IgD-negative memory B cell (primary cell): Measurements from ENCODE around the gene EFEMP2. TPM values are rescaled to one million over a fixed set of nuclear protein-coding genes. Genes with fewer than 3 reads are reported as not detected.
"Not testable (repeated sequence)": the region's sequence is repeated elsewhere in the genome, so short reads cannot be mapped to it uniquely, and the experiment has no call there.

Source experiments
- H3K27ac Mint-ChIP-seq, 3 donors: one replicate each; pipeline ENCODE4 v1.8.0; 2020 to 2022; ENCODE audit warnings: mild to moderate bottlenecking in 3 of 3, mixed read lengths in 3 of 3, moderate library complexity in 1 of 3
- H3K27me3 Mint-ChIP-seq: one replicate; pipeline ENCODE4 v1.8.0; 2021; ENCODE audit warnings: mixed read lengths
- H3K36me3 Mint-ChIP-seq: one replicate; pipeline ENCODE4 v1.8.0; 2020; ENCODE audit warnings: mild to moderate bottlenecking, mixed read lengths
- H3K4me1 Mint-ChIP-seq, 3 donors: one replicate each; pipeline ENCODE4 v1.8.0; 2020 to 2022; ENCODE audit warnings: mixed read lengths in 3 of 3, mild to moderate bottlenecking in 1 of 3
- H3K4me3 Mint-ChIP-seq, 4 donors: one replicate each; pipeline ENCODE4 v1.8.0; 2020 to 2022; ENCODE audit warnings: mild to moderate bottlenecking in 4 of 4, mixed read lengths in 4 of 4, moderate library complexity in 3 of 4
- H3K9me3 Mint-ChIP-seq, 3 donors: one replicate each; pipeline ENCODE4 v1.8.0; 2020 to 2021; ENCODE audit warnings: mixed read lengths in 3 of 3, mild to moderate bottlenecking in 1 of 3
- polyA plus RNA-seq: library from polyadenylated mRNA; unstranded; fragments of 300-500 nt; fragmentation: Illumina TruSeq; gene quantifications from one replicate; pipeline ENCODE4 v1.2.3, GENCODE V29; 2021

EFEMP2 gene
- polyA plus RNA-seq, 1 donor from 2014 or later = 0.29 TPM

- peaks cover 25 to 31% (median 31%) of the 10 kb centered on the region in 3 donors for H3K4me1 Mint-ChIP-seq
Measured at GRCh38 chr11:65894034-65894591, 21.5 kb upstream of the EFEMP2 start.

GRCh38 chr11:65892661-65893317, 20.2 kb upstream of the EFEMP2 start:
- H3K27ac Mint-ChIP-seq = peak overlapping the region; percentile 40 to 83 (median 48)

More at GRCh38 chr11:65894034-65894591, 21.5 kb upstream of the EFEMP2 start:
- Mint-ChIP-seq H3K9me3 (no peaks in the 10 kb centered on the region), H3K27ac (peak overlapping the region; percentile 24 to 94 (median 83)), H3K27me3 (no peaks in the 10 kb centered on the region), H3K4me3 (peak overlapping the region; percentile 77 to 92 (median 90)), H3K36me3 (peaks cover 3% of the 10 kb centered on the region)

GRCh38 chr11:65892137-65892540, 19.5 kb upstream of the EFEMP2 start:
- not testable (repeated sequence) for H3K9me3 Mint-ChIP-seq, H3K27me3 Mint-ChIP-seq, H3K36me3 Mint-ChIP-seq
- Mint-ChIP-seq H3K4me3 (peak overlapping the region; percentile 75 to 96 (median 90)), H3K27ac (peak overlapping the region; percentile 40 to 83 (median 48)), H3K4me1 (peaks cover 31 to 39% (median 37%) of the 10 kb centered on the region in 3 donors)

More at GRCh38 chr11:65892661-65893317, 20.2 kb upstream of the EFEMP2 start:
- peak overlapping the region; percentile 89 to 96 (median 92) for H3K4me3 Mint-ChIP-seq
- peaks cover 31 to 39% (median 37%) of the 10 kb centered on the region in 3 donors for H3K4me1 Mint-ChIP-seq
- no peaks in the 10 kb centered on the region for H3K27me3 Mint-ChIP-seq
- H3K9me3 Mint-ChIP-seq = no peaks in the 10 kb centered on the region
- no peaks in the 10 kb centered on the region for H3K36me3 Mint-ChIP-seq

GRCh38 chr11:65891219-65892136, 18.9 kb upstream of the EFEMP2 start:
- Mint-ChIP-seq H3K27ac (peak overlapping the region; percentile 40 to 93 (median 48)), H3K4me1 (peaks cover 31 to 44% (median 40%) of the 10 kb centered on the region in 3 donors), H3K4me3 (peak overlapping the region; percentile 87 to 96 (median 92)), H3K27me3 (no peaks in the 10 kb centered on the region), H3K36me3 (no peaks in the 10 kb centered on the region), H3K9me3 (no peaks in the 10 kb centered on the region)

- H3K4me1 Mint-ChIP-seq = peaks cover 31 to 45% (median 39%) of the 10 kb centered on the region in 3 donors
- no peaks in the 10 kb centered on the region for H3K9me3 Mint-ChIP-seq
- no peaks in the 10 kb centered on the region for H3K36me3 Mint-ChIP-seq
- H3K4me3 Mint-ChIP-seq = peak within 1 kb of the TSS; percentile 89 to 96 (median 95)
- H3K27me3 Mint-ChIP-seq = no peaks in the 10 kb centered on the region
- peak within 1 kb of the TSS; percentile 93 to 98 (median 97) for H3K27ac Mint-ChIP-seq
Measured at GRCh38 chr11:65890324-65891218, 18.0 kb upstream of the EFEMP2 start, which contains the start of gene CCDC85B. Gene CCDC85B (plus strand): TSS chr11:65890673. CDS start chr11:65890784, 111 bp downstream.

GRCh38 chr11:65888163-65888814, 15.7 kb upstream of the EFEMP2 start, which contains the start of gene FIBP:
Gene FIBP (minus strand): TSS chr11:65888471. CDS start chr11:65888418, 53 bp downstream.
- Mint-ChIP-seq H3K27me3 (no peaks in the 10 kb centered on the region), H3K27ac (peak within 1 kb of the TSS; percentile 93 to 98 (median 97)), H3K4me1 (peaks cover 36 to 49% (median 46%) of the 10 kb centered on the region in 3 donors), H3K9me3 (no peaks in the 10 kb centered on the region), H3K36me3 (no peaks in the 10 kb centered on the region), H3K4me3 (peak within 1 kb of the TSS; percentile 89 to 96 (median 94))

GRCh38 chr11:65887723-65888162, 15.1 kb upstream of the EFEMP2 start:
- H3K9me3 Mint-ChIP-seq = no peaks in the 10 kb centered on the region
- peak overlapping the region; percentile 89 to 96 (median 94) for H3K4me3 Mint-ChIP-seq
- H3K36me3 Mint-ChIP-seq = no peaks in the 10 kb centered on the region
- peak overlapping the region; percentile 93 to 98 (median 97) for H3K27ac Mint-ChIP-seq
- H3K27me3 Mint-ChIP-seq = no peaks in the 10 kb centered on the region
- H3K4me1 Mint-ChIP-seq = peaks cover 34 to 48% (median 42%) of the 10 kb centered on the region in 3 donors

GRCh38 chr11:65886826-65887722, 14.5 kb upstream of the EFEMP2 start:
- H3K27me3 Mint-ChIP-seq = no peaks in the 10 kb centered on the region
- no peaks in the 10 kb centered on the region for H3K36me3 Mint-ChIP-seq
- no peaks in the 10 kb centered on the region for H3K9me3 Mint-ChIP-seq
- H3K4me3 Mint-ChIP-seq = peak overlapping the region; percentile 89 to 96 (median 94)
- H3K4me1 Mint-ChIP-seq = peaks cover 28 to 41% (median 35%) of the 10 kb centered on the region in 3 donors
- peak overlapping the region; percentile 23 to 93 (median 78) for H3K27ac Mint-ChIP-seq

GRCh38 chr11:65885808-65886536, 13.4 kb upstream of the EFEMP2 start:
- H3K36me3 Mint-ChIP-seq = no peaks in the 10 kb centered on the region
- H3K4me1 Mint-ChIP-seq = peaks cover 27 to 37% (median 31%) of the 10 kb centered on the region in 3 donors
- H3K27ac Mint-ChIP-seq = peak overlapping the region in 2 of 3 donors; percentile 80 to 95
- H3K9me3 Mint-ChIP-seq = no peaks in the 10 kb centered on the region
- H3K4me3 Mint-ChIP-seq = peak overlapping the region in 3 of 4 donors; percentile 72 to 96 (median 89)
- no peaks in the 10 kb centered on the region for H3K27me3 Mint-ChIP-seq

GRCh38 chr11:65885231-65885630, 12.6 kb upstream of the EFEMP2 start:
- Mint-ChIP-seq H3K27me3 (no peaks in the 10 kb centered on the region), H3K36me3 (no peaks in the 10 kb centered on the region), H3K27ac (peak overlapping the region in 2 of 3 donors; percentile 80 to 95), H3K4me1 (peaks cover 26 to 35% (median 30%) of the 10 kb centered on the region in 3 donors), H3K4me3 (peak overlapping the region in 2 of 4 donors; percentile 78 to 88), H3K9me3 (no peaks in the 10 kb centered on the region)

- Mint-ChIP-seq H3K27ac (peak overlapping the region in 2 of 3 donors; percentile 81 to 95), H3K9me3 (no peaks in the 10 kb centered on the region), H3K27me3 (no peaks in the 10 kb centered on the region), H3K36me3 (no peaks in the 10 kb centered on the region), H3K4me3 (peak overlapping the region; percentile 63 to 88 (median 72)), H3K4me1 (peaks cover 20 to 29% (median 25%) of the 10 kb centered on the region in 3 donors)
Measured at GRCh38 chr11:65884716-65885092, 12.1 kb upstream of the EFEMP2 start.
